GM19025 (cell line): ENCODE results near the gene SECTM1.

Experiments used
- ATAC-seq: cut with Tn5 transposase; IDR thresholded peaks from one replicate; pipeline ENCODE4 v1.9.1; 2021; ENCODE audit warnings: mild to moderate bottlenecking, low read depth, moderate library complexity; ENCODE audit not compliant: unreplicated experiment

The SECTM1 gene

GRCh38 chr17:82301916-82302567 is 31.5 kb downstream of the SECTM1 start:
- ATAC-seq: no peak

- no peak for ATAC-seq
These were observed 32.2 kb downstream of the SECTM1 start for GRCh38 chr17:82301300-82301915.

- no peak for ATAC-seq
These were observed 32.8 kb downstream of the SECTM1 start for GRCh38 chr17:82300707-82301270.

GRCh38 chr17:82300228-82300627 is 33.3 kb downstream of the SECTM1 start:
- no peak for ATAC-seq

- ATAC-seq: no peak
These were observed 34.1 kb downstream of the SECTM1 start for GRCh38 chr17:82299452-82299851.

- ATAC-seq: no peak
These were observed 34.8 kb downstream of the SECTM1 start for GRCh38 chr17:82298538-82299421.

- ATAC-seq: peak; percentile 38
These were observed 35.6 kb downstream of the SECTM1 start for GRCh38 chr17:82297714-82298537.

- no peak for ATAC-seq
These were observed 36.3 kb downstream of the SECTM1 start for GRCh38 chr17:82297280-82297713.

- no peak for ATAC-seq
These were observed 36.9 kb downstream of the SECTM1 start for GRCh38 chr17:82296511-82297279.

GRCh38 chr17:82295472-82295814 is 38.1 kb downstream of the SECTM1 start:
- ATAC-seq: no peak

- ATAC-seq: no peak
These were observed 39.3 kb downstream of the SECTM1 start for GRCh38 chr17:82294064-82294773.

GRCh38 chr17:82292251-82293154 is 41.1 kb downstream of the SECTM1 start:
- ATAC-seq: peak; percentile 94

- ATAC-seq: no peak
These were observed 41.9 kb downstream of the SECTM1 start for GRCh38 chr17:82291582-82292250.

GRCh38 chr17:82287868-82288801 is 45.4 kb downstream of the SECTM1 start:
- ATAC-seq: no peak

- no peak for ATAC-seq
These were observed 46.3 kb downstream of the SECTM1 start for GRCh38 chr17:82287013-82287867.
